Hepatocyte (in vitro differentiated cells): Measurements from ENCODE around the gene S100A16. TPM values are rescaled to one million over a fixed set of nuclear protein-coding genes. Genes with fewer than 3 reads are reported as not detected.

Source experiments
- DNase-seq: peaks from one replicate; pipeline ENCODE4 v3.0.0-alpha.2; 2016; ENCODE audit warnings: low spot score
- H2AFZ ChIP-seq: fragments of 200-600 bp; sonication (generic); 2 replicates; pipeline ENCODE4 v1.6.0; 2016; ENCODE audit warnings: antibody characterized with exemption, mild to moderate bottlenecking
- H3K27ac ChIP-seq: fragments of 200-600 bp; sonication (generic); 2 replicates; pipeline ENCODE4 v1.5.1; 2016; ENCODE audit warnings: mild to moderate bottlenecking
- H3K27me3 ChIP-seq: fragments of 200-600 bp; sonication (generic); 2 replicates; pipeline ENCODE4 v1.6.1; 2016
- H3K36me3 ChIP-seq: fragments of 200-600 bp; sonication (generic); replicated peaks from 2 replicates; pipeline ENCODE4 v1.5.1; 2016; ENCODE audit warnings: low read depth; ENCODE audit not compliant: insufficient read depth
- H3K4me1 ChIP-seq: fragments of 200-600 bp; sonication (generic); 2 replicates; pipeline ENCODE4 v1.5.1; 2016; ENCODE audit warnings: mild to moderate bottlenecking, moderate library complexity; ENCODE audit not compliant: insufficient read depth
- H3K4me2 ChIP-seq: fragments of 200-600 bp; sonication (generic); 2 replicates; pipeline ENCODE4 v1.6.0; 2016
- H3K4me3 ChIP-seq: fragments of 200-600 bp; sonication (generic); 2 replicates; pipeline ENCODE4 v1.5.1; 2016; ENCODE audit warnings: mild to moderate bottlenecking
- H3K79me2 ChIP-seq: fragments of 200-600 bp; sonication (generic); 2 replicates; pipeline ENCODE4 v1.6.0; 2017; ENCODE audit warnings: mild to moderate bottlenecking
- H3K9me2 ChIP-seq: fragments of 200-600 bp; sonication (generic); replicated peaks from 2 replicates; pipeline ENCODE4 v1.6.0; 2017; ENCODE audit warnings: mild to moderate bottlenecking; ENCODE audit not compliant: insufficient read depth
- H3K9me3 ChIP-seq: fragments of 200-600 bp; sonication (generic); 2 replicates; pipeline ENCODE4 v1.5.1; 2016; ENCODE audit warnings: low read depth, mild to moderate bottlenecking
- H4K20me1 ChIP-seq: fragments of 200-600 bp; sonication (generic); 2 replicates; pipeline ENCODE4 v1.6.0; 2016; ENCODE audit warnings: mild to moderate bottlenecking; ENCODE audit not compliant: insufficient read depth, poor library complexity, severe bottlenecking
- CTCF ChIP-seq: fragments of 200-600 bp; sonication (generic); IDR thresholded peaks from 2 replicates; pipeline ENCODE4 v1.5.1; 2016; ENCODE audit warnings: antibody characterized with exemption, mild to moderate bottlenecking; ENCODE audit not compliant: poor library complexity
- EZH2 ChIP-seq: fragments of 200-600 bp; sonication (generic); IDR thresholded peaks from 2 replicates; pipeline ENCODE4 v1.6.1; 2016; ENCODE audit warnings: antibody characterized with exemption, mild to moderate bottlenecking, borderline replicate concordance
- EZH2phosphoT487 ChIP-seq: fragments of 200-600 bp; sonication (generic); IDR thresholded peaks from one replicate; pipeline ENCODE4 v1.6.1; 2018; ENCODE audit warnings: antibody characterized with exemption, mild to moderate bottlenecking, low read depth, moderate library complexity; ENCODE audit not compliant: unreplicated experiment, severe bottlenecking
- WGBS: methylation state at CpG from one replicate; pipeline ENCODE4 v1.1.6; 2016; ENCODE audit warnings: low lambda C conversion rate; ENCODE audit errors: missing lambda C conversion rate; 5-methylcytosine and 5-hydroxymethylcytosine counted together
- polyA plus RNA-seq: library from polyadenylated mRNA; unstranded; fragments of >200 nt; fragmentation: Nextera tagmentation; extraction: Ambion mirVana; gene quantifications from 2 replicates; pipeline ENCODE4 v1.2.1, GENCODE V29; 2016
- total RNA-seq: library from RNA; depleted of rRNA; stranded (reverse); fragments of >200 nt; gene quantifications from 2 replicates; pipeline ENCODE4 v1.2.3, GENCODE V29; 2014

S100A16 gene
- total and polyA plus RNA-seq, 2 experiments from 2014 or later = 103 to 155 TPM

DNA sequence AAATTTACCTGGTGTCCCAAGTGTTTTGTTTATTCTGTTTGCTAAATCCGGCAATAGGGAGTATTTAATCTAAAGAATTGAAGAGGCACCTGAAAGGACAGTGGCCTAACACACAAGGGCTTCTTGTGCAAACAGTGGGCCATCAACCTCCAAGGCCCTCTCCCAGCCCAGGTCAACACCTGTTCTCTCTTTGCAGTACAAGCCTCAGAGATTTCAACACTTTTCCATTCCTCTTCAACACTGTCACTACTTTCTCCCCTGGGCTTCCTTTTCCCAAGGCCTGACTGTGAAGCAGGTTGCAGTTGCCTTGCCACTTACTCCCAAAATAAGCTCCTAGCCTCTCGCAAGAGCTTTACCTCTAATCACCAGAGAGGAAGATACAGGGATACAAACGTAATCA lies 42.4 kb upstream of the S100A16 start:
- WGBS = 76% methylated on average over 3 of the region's 3 CpGs
- no peaks in the 10 kb centered on the region for H4K20me1 ChIP-seq
- H3K9me3 ChIP-seq = no peaks in the 10 kb centered on the region
- no peak for TF ChIP-seq EZH2phosphoT487
- no peak for TF ChIP-seq EZH2
- no peak for TF ChIP-seq CTCF
- peaks cover 14% of the 10 kb centered on the region for H3K79me2 ChIP-seq
- peaks cover 5% of the 10 kb centered on the region for H3K4me1 ChIP-seq
- no peaks in the 10 kb centered on the region for H3K36me3 ChIP-seq
- H2AFZ ChIP-seq = no peak overlapping the region
- no peak overlapping the region for H3K27ac ChIP-seq
- H3K27me3 ChIP-seq = no peaks in the 10 kb centered on the region
- H3K9me2 ChIP-seq = no peaks in the 10 kb centered on the region
- H3K4me3 ChIP-seq = no peak overlapping the region
- H3K4me2 ChIP-seq = no peak overlapping the region
- peak; percentile 12 for DNase-seq

GRCh38 chr1:153652805-153653500 lies 40.0 kb upstream of the S100A16 start:
- Histone ChIP-seq H4K20me1 (no peaks in the 10 kb centered on the region), H3K27me3 (no peaks in the 10 kb centered on the region), H3K27ac (peak overlapping the region; percentile 48), H3K4me1 (no peaks in the 10 kb centered on the region), H3K9me3 (no peaks in the 10 kb centered on the region), H3K79me2 (no peaks in the 10 kb centered on the region), H3K4me3 (no peak overlapping the region), H3K4me2 (peak overlapping the region; percentile 33), H2AFZ (peak overlapping the region; percentile 66), H3K9me2 (no peaks in the 10 kb centered on the region), H3K36me3 (no peaks in the 10 kb centered on the region)
- TF ChIP-seq EZH2 (no peak), EZH2phosphoT487 (no peak), CTCF (no peak)
- WGBS = 89% methylated on average over 3 of the region's 3 CpGs
- DNase-seq = peak; percentile 14

GRCh38 chr1:153651771-153652170 lies 38.8 kb upstream of the S100A16 start:
- no peak for DNase-seq
- no peaks in the 10 kb centered on the region for H3K27me3 ChIP-seq
- no peaks in the 10 kb centered on the region for H3K79me2 ChIP-seq
- no peaks in the 10 kb centered on the region for H3K36me3 ChIP-seq
- no peaks in the 10 kb centered on the region for H3K9me3 ChIP-seq
- no peak overlapping the region for H3K4me2 ChIP-seq
- no peak overlapping the region for H3K27ac ChIP-seq
- no peak overlapping the region for H3K4me3 ChIP-seq
- H3K4me1 ChIP-seq = no peaks in the 10 kb centered on the region
- H2AFZ ChIP-seq = no peak overlapping the region
- H3K9me2 ChIP-seq = no peaks in the 10 kb centered on the region
- WGBS = 81% methylated on average over 1 of the region's 1 CpG
- no peaks in the 10 kb centered on the region for H4K20me1 ChIP-seq
- no peak for TF ChIP-seq CTCF
- TF ChIP-seq EZH2 = no peak
- TF ChIP-seq EZH2phosphoT487 = no peak

- Histone ChIP-seq H2AFZ (no peak overlapping the region), H3K9me2 (no peaks in the 10 kb centered on the region), H4K20me1 (no peaks in the 10 kb centered on the region), H3K36me3 (peaks cover 8% of the 10 kb centered on the region), H3K4me2 (no peak overlapping the region), H3K9me3 (no peaks in the 10 kb centered on the region), H3K4me1 (peaks cover 2% of the 10 kb centered on the region), H3K27ac (no peak overlapping the region), H3K79me2 (peaks cover 3% of the 10 kb centered on the region), H3K27me3 (no peaks in the 10 kb centered on the region), H3K4me3 (no peak overlapping the region)
- TF ChIP-seq EZH2phosphoT487 = no peak
- no peak for TF ChIP-seq CTCF
- TF ChIP-seq EZH2 = no peak
- 93% methylated on average over 2 of the region's 2 CpGs for WGBS
- DNase-seq = no peak
These were observed 36.9 kb upstream of the S100A16 start for GRCh38 chr1:153649863-153650235.
